A673 (cell line): ENCODE results near the gene LYPD4.

Experiments
- EZH2 ChIP-seq: fragments of 200-600 bp; sonication (generic); IDR thresholded peaks from 2 replicates; pipeline ENCODE4 v1.6.1; 2017; ENCODE audit warnings: borderline replicate concordance, low read depth, mild to moderate bottlenecking, mixed read lengths, antibody characterized with exemption, low read length; ENCODE audit not compliant: poor library complexity, severe bottlenecking
- TF ChIP-seq, protein P1 (sequence below): fragments of 300-800, 200-600 bp; sonication (generic); conservative IDR thresholded peaks from 2 replicates; pipeline ENCODE4 v1.5.1; 2017; ENCODE audit warnings: low read depth, mild to moderate bottlenecking, antibody characterized with exemption, low read length, moderate library complexity, mixed read lengths

DNA sequence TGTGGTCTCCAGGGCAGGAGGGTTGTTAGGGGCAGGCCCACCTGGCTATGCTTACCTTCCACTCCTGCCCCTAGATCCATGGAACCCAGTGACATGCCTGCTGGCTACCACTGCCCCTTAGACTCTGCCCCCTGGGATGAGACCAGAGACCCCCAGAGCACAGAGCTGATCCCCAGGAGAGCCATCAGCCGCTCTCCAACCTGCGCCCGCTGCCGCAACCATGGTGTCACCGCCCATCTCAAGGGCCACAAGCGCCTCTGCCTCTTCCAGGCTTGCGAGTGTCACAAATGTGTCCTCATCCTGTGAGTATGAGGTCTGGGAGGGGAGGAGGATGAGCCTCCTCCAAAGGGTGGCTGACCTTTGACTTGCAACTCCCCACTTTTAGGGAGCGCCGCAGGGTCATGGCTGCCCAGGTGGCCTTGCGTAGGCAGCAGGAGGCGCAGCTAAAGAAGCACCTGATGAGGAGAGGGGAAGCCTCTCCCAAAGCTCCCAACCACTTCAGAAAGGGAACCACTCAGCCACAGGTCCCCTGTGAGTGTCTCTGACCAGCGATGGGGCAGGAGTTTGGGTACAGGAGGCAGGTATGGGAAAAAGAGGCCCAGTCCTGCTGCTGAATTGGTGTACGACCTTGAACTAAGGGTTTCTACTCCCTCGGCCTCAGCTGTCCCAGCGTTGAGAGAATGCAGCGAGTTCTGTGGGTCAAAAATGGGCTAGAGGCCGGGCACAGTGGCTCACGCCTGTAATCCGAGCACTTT is 3.0 kb upstream of the LYPD4 start:
- TF ChIP-seq, protein P1, sequence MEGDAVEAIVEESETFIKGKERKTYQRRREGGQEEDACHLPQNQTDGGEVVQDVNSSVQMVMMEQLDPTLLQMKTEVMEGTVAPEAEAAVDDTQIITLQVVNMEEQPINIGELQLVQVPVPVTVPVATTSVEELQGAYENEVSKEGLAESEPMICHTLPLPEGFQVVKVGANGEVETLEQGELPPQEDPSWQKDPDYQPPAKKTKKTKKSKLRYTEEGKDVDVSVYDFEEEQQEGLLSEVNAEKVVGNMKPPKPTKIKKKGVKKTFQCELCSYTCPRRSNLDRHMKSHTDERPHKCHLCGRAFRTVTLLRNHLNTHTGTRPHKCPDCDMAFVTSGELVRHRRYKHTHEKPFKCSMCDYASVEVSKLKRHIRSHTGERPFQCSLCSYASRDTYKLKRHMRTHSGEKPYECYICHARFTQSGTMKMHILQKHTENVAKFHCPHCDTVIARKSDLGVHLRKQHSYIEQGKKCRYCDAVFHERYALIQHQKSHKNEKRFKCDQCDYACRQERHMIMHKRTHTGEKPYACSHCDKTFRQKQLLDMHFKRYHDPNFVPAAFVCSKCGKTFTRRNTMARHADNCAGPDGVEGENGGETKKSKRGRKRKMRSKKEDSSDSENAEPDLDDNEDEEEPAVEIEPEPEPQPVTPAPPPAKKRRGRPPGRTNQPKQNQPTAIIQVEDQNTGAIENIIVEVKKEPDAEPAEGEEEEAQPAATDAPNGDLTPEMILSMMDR: no peak
- no peak for TF ChIP-seq EZH2
